B cell (primary cell): ENCODE measurements around the gene TDRD9.

ENCODE experiments used
- CTCF ChIP-seq: fragments of 200-600 bp; IDR thresholded peaks from one replicate; pipeline ENCODE4 v1.8.0; 2022; ENCODE audit warnings: antibody characterized with exemption, mild to moderate bottlenecking
- EZH2 ChIP-seq: IDR thresholded peaks from 2 replicates; pipeline ENCODE4 v1.6.1; 2012; ENCODE audit warnings: borderline replicate concordance, low read depth, mild to moderate bottlenecking, moderate library complexity, low read length; ENCODE audit not compliant: insufficient read depth, poor library complexity, severe bottlenecking

GRCh38 chr14:103883263-103883523 lies 45.1 kb upstream of the TDRD9 start:
- TF ChIP-seq EZH2, result no peak
- TF ChIP-seq CTCF, result no peak
